ENCODE results near the gene ARMC5.

- TF ChIP-seq ZNF274 (IDR thresholded peaks at IDR 0.05; ENCODE audit: low read depth, low read length) (no peak), SUZ12 (IDR thresholded peaks at IDR 0.05; ENCODE audit: extremely low read depth, insufficient read depth, insufficient read length) (no peak)
Observed at GRCh38 chr16:31476303-31477219, 17.3 kb downstream of the ARMC5 start.
